ENCODE measurements around the gene PLXNA2.

PLXNA2 gene

DNA sequence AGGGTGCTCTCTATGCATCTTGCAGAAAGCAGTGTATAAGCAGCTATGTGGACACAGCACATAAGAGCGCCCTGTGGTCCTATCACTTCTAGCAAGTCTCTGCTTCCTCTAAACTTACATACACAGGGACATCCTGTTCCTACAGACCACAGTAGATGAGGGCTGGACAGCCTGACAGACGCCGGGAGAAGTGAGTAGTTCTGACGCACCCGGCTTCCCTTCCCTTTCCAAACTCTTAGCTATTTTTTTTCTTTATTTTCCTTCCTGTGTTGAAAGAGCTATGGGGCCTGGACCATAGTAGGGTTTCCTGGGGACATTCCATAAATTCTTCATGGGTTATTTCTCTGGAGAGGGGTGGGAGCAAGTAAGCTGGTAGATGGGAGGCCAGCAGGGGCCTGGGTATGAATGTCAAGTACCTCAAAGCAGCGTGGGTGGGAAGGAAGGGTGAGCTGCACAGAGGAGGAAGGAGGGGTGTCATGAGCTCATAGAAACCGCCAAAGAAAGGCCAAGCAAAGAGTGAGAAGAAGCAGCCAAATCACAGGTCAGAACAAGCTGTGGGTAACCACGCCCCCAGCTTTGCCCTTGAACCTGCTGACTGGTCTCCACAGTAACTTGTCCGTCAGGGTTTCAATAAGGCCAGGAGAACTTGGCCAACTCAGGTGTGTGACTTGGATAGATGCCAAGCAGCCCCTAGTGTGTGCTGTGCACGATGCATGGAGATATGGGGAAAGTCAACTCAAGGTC is 36.6 kb downstream of the PLXNA2 start:
- TF ChIP-seq, protein P1, sequence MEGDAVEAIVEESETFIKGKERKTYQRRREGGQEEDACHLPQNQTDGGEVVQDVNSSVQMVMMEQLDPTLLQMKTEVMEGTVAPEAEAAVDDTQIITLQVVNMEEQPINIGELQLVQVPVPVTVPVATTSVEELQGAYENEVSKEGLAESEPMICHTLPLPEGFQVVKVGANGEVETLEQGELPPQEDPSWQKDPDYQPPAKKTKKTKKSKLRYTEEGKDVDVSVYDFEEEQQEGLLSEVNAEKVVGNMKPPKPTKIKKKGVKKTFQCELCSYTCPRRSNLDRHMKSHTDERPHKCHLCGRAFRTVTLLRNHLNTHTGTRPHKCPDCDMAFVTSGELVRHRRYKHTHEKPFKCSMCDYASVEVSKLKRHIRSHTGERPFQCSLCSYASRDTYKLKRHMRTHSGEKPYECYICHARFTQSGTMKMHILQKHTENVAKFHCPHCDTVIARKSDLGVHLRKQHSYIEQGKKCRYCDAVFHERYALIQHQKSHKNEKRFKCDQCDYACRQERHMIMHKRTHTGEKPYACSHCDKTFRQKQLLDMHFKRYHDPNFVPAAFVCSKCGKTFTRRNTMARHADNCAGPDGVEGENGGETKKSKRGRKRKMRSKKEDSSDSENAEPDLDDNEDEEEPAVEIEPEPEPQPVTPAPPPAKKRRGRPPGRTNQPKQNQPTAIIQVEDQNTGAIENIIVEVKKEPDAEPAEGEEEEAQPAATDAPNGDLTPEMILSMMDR (IDR thresholded peaks at IDR 0.05; ENCODE audit: low read depth, low read length, missing control alignments): no peak
- no peak overlapping the region for H3K4me3 ChIP-seq (replicated peaks; ENCODE audit: low read depth, low read length)
- DNase-seq (ENCODE audit: extremely low read depth, low read depth): no peak

DNA sequence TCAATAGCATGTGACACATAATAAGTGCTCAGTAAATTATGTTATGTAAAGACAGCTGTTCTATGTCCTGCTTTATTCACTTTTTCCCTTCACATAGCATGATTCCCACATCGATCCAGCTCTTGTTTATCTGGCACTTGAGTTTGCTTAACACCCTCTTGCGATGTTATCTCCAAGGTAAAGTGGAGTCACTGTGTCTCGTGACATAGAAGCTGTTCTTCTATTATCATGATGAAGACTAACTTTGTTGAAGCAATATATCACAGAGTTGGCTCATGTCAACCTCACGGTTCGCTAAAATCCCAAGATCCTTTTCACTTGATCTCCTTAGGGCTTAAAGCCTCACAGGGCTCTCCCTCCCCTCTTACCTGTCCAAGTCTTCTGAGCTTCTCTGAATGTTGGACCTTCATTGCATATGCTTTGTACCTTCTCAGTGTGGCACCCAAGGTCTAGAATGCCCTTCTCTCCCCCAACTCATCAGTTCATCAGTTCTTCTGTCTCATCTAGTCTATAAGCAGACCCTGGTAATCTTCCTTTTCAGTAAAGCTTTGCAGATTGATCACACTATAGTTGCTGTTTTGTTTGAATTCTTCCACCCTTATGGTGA is 38.0 kb downstream of the PLXNA2 start:
- H3K4me3 ChIP-seq (replicated peaks; ENCODE audit: low read depth, low read length): no peak overlapping the region
- DNase-seq (ENCODE audit: extremely low read depth, low read depth): no peak
- TF ChIP-seq, protein P1 (IDR thresholded peaks at IDR 0.05; ENCODE audit: low read depth, low read length, missing control alignments): no peak

DNA sequence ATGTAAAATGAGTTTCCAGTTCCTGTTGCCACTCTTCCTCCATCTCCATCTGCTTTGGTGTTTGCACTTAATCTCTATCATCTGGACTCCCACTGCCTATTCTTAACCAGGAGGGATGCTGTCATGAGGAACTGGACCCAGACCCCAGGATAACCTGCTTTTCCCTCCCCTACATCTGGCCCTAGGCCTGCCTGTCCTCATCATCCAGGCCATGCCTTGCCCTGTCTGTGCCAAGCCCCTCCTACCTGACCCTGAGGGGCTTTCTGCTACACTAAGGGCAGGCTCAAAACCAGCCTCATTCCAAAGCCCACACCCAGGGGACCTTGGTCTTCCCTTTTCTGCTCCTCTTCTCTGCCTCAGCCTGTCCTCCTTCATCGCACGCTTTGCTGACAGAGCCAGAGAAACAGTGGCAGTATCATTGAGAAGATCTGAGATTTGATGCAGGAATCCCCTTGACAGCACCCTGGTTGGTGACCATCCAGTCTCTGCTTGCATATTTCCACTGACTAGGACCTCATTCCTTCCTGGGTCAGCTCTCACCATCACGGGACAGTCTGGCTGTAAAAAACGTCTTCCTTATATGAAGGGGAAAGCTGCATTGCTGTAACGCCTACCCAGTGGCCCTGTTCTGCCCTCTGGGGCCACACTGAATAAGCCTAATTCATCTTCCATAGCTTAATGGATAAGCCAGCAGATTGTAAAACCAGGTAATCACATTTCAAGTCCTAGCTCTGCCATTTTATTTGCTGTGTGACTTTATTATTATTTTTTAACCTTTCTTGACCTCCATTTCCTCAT is 38.8 kb downstream of the PLXNA2 start:
- TF ChIP-seq, protein P1 (IDR thresholded peaks at IDR 0.05; ENCODE audit: low read depth, low read length, missing control alignments): no peak

DNA sequence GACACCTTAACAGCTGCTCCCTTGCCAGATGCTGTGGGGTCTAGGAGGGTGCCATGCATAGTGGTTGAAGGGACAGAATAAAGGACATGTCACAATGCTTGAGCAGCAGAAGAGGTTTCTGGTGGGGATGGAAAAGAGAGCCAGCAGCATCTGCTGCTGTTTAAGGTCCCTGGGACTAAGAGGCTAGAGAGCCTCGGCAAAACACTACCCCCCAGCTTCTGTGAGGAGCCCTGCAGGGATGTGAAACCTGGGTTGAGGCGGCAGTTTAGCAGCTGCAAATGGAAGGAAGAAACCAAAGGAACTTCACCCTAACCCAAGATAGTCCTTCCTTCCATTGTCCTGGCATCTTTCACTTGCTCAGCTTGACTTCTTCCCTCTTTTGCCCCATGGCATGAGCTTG is 39.4 kb downstream of the PLXNA2 start:
- no peak overlapping the region for H3K4me3 ChIP-seq (replicated peaks; ENCODE audit: low read depth, low read length)
- DNase-seq (ENCODE audit: extremely low read depth, low read depth): no peak
- TF ChIP-seq, protein P1 (IDR thresholded peaks at IDR 0.05; ENCODE audit: low read depth, low read length, missing control alignments): no peak

More for the DNA sequence above, 38.8 kb downstream of the PLXNA2 start:
- no peak overlapping the region for H3K4me3 ChIP-seq (replicated peaks; ENCODE audit: low read depth, low read length)
- DNase-seq (ENCODE audit: extremely low read depth, low read depth): no peak

DNA sequence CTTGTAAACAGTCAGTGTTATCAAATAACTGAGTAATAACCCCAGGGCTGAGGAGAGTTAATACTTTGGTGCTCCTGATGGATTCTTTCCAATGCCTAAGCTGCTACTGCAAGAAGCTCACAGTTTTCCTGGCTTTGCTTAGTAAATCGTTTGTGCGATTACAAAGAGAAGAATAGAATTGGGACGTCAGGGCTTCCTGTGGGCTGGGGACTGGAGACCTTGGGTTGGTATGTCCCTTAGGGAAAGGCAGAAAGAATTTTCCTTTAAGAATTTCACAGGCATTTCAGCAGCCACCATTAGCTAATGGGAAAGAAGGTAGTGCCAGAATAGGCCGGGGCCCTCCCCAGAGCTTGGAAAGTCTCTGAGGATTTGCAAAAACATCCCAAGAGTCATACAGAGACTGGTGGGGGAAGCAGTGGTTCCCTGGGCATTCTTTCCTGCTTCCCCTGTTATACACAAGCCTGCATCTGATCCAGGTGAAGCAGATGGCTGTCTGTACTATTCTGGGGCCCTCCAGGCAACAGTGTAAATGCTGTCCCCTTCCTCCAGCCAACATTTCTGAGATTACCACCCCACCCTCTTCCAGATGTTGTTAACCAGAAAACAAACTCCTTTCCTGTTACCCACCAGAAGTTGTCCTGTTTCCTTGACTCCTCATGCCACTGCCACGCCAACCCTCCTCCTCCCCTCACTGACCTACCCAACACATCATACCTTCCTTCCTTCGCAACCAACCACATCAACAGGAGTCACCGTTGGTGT is 40.2 kb downstream of the PLXNA2 start:
- TF ChIP-seq, protein P1 (IDR thresholded peaks at IDR 0.05; ENCODE audit: low read depth, low read length, missing control alignments): no peak

DNA sequence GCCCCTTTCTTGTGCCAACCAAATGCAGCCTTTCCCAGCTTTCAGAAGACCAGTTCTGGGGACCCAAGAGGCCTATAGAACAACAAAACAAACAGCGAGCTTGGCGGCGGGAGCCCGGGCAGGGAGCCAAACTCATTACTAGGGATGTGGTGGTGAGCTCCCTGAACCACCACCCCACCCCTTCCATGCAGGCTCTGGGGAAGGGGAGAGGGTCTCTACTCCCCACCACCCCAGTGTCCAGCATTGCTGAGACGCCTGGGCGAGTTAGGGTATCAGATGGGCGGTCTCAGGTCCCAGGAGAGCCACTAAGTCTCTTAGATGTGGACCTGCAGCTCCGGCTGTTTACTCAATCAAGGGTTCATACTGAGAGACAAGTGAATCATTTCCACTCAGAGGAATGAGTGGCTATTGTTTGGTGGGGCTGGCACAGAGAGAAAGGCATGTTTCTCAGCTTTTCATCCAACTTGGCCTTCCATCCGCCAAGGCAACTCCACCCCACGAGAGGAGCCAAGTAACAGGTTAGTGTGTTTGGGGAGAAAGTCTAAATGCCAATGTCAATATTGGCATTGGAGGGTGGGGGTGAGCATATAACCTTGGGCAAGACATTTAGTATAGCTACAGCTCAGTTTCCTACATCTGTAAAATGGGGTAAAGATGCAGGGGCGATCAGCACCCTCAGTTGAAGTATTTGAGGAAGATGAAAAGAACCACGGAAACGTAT is 40.9 kb downstream of the PLXNA2 start:
- no peak overlapping the region for H3K4me3 ChIP-seq (replicated peaks; ENCODE audit: low read depth, low read length)
- TF ChIP-seq, protein P1 (IDR thresholded peaks at IDR 0.05; ENCODE audit: low read depth, low read length, missing control alignments): no peak
- no peak for DNase-seq (ENCODE audit: extremely low read depth, low read depth)

More for the DNA sequence above, 40.2 kb downstream of the PLXNA2 start:
- DNase-seq (ENCODE audit: extremely low read depth, low read depth): no peak
- H3K4me3 ChIP-seq (replicated peaks; ENCODE audit: low read depth, low read length): no peak overlapping the region

Data from HFF-Myc (cell line).